Activated T-cell treated with anti-CD3 and anti-CD28 coated beads, Interleukin-2, amount 50 U/mL, for 48 hours (primary cell): ENCODE results near the gene AK3.

Source experiments
- DNase-seq, 2 experiments: peaks; one replicate each; pipeline ENCODE4 v3.0.0-alpha.2; 2020

Gene AK3

GRCh38 chr9:4701526-4701925, 39.5 kb downstream of the AK3 start:
- no peak for DNase-seq

- no peak for DNase-seq
These were observed 40.1 kb downstream of the AK3 start for GRCh38 chr9:4700932-4701331.

DNA sequence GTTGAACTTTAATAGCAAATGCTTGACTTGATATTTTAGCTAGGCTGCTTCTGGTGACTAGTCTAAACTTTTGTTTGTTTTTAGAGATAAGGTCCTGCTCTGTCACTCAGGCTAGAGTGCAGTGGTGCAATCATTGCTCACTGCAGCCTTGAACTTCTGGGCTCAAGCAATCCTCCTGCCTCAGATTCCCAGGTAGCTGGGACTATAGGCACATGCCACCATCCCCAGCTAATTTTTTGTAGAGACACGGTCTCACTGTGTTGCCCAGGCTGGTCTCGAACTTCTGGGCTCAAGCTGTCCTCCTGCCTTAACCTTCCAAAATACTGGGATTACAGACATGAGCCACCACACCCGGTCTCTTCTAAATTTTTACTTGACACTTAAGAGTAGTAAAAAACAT, 40.9 kb downstream of the AK3 start:
- no peak for DNase-seq

- DNase-seq = no peak
These were observed 49.2 kb downstream of the AK3 start for GRCh38 chr9:4691795-4692194.

DNA sequence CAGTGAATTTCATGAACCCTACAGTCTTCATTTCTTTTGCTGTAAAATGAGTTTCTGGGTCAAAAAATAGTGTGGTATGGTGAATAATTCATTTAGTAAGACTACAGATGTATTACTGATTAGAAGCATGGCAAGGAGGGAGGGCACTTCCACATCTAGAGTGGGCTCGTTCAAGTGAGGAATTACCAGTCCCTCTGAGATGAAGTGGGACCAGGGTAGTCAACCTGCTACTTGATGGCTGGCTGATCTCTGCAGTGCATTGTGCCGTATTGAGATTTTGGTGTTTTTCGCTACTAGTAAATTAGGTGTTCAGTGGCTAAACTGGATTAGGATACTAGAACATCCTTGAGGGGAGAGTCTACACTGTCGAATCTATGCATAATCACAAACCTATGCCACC, 50.9 kb downstream of the AK3 start:
- no peak for DNase-seq

- DNase-seq = peak; percentile 33 to 39
These were observed 51.3 kb downstream of the AK3 start for GRCh38 chr9:4689687-4690104.

GRCh38 chr9:4689021-4689420, 52.0 kb downstream of the AK3 start:
- no peak for DNase-seq

- no peak for DNase-seq
These were observed 54.4 kb downstream of the AK3 start for GRCh38 chr9:4686584-4686983.

DNA sequence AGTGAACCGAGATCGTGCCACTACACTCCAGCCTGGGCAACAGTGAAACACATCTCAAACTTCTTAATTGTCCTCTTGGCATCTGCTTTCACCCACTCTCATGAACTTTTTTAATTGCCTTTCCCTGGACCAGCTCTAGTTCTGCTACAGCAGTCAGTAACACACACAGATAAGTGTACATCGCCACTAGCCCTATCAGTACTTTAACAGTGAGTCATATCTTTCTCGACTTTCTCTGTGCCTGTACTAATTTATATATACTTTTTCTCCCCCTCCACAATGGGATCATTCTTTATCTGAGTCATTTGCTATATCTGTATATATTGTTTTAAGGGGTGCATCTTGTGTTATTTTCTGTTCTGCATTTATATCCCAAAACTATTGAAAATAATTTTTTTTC, 54.9 kb downstream of the AK3 start:
- no peak for DNase-seq

- DNase-seq = no peak
These were observed 56.2 kb downstream of the AK3 start for GRCh38 chr9:4684820-4685219.

DNA sequence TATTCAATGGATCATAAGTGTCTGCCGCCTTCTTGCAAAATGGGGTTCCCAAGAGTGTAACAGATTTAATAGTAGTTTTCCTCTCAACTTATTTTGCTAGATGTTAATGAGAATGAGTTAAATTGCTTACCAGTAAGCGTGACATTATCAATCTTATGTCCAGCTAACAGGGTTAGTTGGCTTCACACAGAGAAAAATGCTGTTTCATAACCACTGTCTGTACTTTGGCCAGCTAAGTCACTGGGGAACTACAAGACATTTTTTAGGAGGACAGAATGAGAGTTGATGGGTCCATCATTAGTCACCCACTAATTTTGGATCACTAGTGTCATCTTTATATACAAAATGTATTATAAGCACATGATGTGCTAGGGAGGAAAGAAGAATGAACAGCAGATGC, 60.3 kb downstream of the AK3 start:
- no peak for DNase-seq

- no peak for DNase-seq
These were observed 60.9 kb downstream of the AK3 start for GRCh38 chr9:4680173-4680525.

DNA sequence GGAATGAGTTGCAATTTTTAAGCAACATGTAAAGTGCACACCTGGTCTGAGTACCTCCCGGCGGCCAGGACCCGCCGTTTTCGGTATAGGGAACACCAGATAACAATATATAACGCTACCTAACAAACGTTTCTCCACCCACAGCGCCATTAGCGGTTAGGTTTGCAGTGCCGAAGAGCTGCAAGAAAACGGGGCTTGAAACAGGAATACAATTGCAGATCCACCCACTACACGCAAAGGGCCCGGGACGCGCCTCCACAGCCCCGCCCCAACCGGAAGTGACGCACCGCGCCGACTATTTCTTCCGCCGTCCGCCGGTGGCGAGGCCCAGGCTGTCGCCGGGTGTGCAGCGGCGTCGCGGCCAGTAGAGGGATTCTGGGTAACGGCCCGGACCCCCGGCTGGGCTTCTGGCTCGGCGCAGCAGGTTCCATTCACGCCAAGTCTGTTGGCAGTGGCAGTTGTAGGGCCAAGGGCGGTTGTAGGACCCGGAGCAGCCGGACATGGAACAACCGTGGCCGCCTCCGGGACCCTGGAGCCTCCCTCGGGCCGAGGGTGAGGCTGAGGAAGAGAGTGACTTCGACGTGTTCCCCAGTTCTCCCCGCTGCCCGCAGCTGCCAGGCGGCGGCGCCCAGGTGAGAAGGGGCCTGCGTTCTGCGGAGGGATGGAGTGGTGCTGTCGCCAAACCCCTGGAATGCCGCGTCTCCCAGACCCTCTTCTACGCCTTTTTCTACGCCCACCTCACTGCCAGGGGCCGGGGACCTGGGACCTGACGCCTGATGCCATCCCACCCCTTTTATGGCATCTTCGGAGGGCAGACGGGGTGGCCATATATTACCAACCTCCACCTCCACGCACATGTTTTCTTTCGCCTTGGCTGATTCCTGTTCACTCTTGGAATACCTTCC, 61.5 kb downstream of the AK3 start, which contains the start of gene CDC37L1:
TSS of gene CDC37L1 (plus strand) at position 302 of the 905 bp plus-strand sequence. CDS start at position 501, 199 bp downstream.
- peak; percentile 99 for DNase-seq

DNA sequence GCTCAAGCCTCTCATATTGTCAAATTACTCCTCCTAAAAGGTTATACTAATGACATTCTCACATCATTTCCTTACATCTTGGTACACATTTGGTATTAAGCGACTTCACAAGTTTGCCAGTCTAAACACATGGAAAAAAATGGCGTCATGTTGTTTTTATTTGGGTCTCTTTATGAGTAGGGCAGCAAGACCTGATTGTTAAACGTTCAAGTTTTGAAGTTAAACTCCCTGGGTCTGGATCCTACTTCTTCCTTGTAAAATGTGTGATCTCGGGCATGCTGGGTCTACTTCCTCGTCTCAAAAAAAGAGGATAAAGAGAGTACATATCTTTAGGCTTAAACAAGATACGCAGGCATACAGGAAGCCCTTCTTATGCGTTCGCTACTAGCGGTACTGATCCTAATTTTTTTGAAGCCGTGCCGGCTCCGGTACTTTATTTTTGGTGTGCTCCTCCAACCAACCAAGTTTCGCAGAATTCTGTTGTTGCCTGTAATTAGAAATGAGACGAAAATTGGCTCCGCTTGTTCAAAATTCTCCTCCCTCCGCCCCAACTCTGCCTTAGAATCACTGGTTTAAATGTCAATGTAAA, 62.2 kb downstream of the AK3 start:
- DNase-seq = no peak

DNA sequence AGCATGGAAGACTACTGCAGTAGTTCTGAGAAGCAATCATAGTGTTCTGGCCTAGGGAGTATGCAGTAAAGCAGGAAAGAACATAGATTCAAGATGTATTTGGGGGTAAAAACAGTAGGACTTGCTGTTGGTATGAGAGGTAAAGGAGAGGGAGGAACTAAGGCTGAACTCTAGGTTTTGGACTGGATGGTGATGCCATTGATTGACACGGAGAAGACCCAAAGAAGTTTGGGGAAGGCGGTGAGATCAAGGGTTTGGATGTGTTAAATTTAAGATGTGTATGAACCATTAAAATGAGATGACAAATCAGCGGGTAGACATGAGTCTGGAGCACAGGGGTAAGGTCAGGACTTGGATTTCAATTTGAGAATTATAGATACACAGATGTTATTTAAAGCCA, 63.6 kb downstream of the AK3 start:
- no peak for DNase-seq

GRCh38 chr9:4674783-4675182, 66.2 kb downstream of the AK3 start:
- no peak for DNase-seq

GRCh38 chr9:4671737-4672136, 69.3 kb downstream of the AK3 start:
- DNase-seq = no peak

DNA sequence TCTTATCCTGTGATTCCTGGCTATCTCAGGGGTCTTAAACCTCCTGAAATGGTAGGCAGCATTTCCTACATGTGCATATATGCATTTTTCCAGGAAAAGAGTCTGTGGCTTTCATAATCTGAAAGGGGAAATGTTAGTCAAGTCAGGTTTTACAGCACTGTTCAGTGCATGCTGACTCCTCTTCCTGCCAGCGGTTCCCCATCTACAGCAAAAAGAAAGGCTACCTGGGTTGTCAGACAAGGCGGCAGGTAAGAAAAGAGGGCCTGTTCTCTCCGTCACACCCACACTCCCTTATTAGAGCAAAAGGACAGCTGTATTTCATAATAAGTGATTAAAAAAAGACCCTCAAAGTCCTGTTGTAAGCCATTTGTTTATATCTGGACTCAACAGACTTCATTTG, 70.4 kb downstream of the AK3 start:
- DNase-seq = no peak

- DNase-seq = no peak
These were observed 71.1 kb downstream of the AK3 start for GRCh38 chr9:4669890-4670289.

DNA sequence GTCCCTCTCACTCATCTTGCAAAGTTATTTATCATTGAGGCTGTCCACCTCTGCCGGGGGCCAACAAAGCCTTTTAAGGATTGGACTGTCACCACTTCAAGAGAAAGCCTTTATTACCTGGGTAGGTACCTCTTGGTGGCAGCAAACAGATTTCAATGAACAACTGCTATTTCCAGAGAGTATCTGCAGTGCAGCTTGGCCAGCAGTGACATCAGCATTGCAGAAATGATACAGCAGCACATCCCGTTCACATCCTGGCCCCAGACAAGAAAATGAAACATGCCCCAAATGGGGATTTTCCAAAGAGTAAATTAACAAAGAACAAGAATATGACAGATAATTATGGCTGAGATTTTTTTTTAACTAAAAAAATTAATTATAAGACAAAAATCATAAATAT, 72.4 kb downstream of the AK3 start:
- no peak for DNase-seq

GRCh38 chr9:4667681-4668080, 73.3 kb downstream of the AK3 start:
- no peak for DNase-seq

DNA sequence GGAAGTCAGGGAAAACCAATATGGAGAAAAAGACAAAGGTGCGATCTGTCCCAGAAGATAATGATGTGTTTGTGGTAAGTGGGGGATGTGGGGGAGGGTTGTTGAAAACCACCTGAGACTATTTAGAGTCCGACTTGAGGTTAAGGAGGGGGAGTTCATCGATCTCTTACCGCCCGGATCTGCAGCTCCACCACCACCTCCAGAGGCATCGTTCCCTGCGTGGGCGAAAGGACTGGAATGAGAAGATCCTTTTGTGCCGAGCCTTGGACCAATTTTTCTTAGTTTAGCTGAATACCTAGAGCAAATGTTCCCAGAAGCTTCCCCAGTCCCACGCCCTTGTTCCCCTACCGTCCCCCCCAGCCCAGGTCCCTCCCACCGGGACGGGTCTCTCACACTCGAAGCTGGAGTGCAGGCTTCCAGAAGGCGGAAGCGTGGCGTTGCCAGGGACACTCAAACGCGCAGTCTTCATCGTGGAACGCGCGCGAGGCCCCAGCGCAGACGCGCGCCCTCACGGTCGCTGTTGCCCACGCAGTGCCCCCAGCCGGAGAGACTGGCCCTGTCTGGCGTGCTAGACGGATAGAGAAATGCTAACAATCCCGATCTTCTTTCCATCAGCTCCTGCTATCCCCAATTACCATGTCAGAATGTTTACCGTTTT, 74.8 kb downstream of the AK3 start, which contains the start of gene SPATA6L:
TSS of gene SPATA6L (minus strand) at position 439 of the 658 bp plus-strand sequence. CDS start at position 209, 230 bp downstream.
- DNase-seq = peak; percentile 51 to 57

DNA sequence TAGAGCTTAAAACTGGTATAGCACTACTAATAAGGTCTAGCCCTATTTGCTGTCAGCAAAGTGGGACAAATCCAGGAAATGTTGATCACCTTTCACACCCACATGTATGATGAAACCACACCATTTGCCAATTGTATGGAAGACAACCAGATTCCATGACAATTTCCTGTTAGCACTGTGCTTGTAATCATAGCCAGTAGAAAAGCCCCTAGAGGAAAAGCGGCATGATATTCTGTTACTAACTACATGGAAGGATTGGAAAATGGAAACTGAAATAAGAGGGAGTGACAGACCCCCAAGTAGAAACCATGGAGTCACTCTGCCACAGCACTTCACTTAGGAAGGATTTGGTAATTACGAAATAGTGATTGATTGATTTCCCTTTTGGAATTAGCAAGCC, 75.6 kb downstream of the AK3 start:
- DNase-seq = no peak

GRCh38 chr9:4663956-4664355, 77.0 kb downstream of the AK3 start:
- no peak for DNase-seq
